Measurements from ENCODE around the gene ZNF391. TPM values are rescaled to one million over a fixed set of nuclear protein-coding genes. Genes with fewer than 3 reads are reported as not detected.

The ZNF391 gene
- total RNA-seq, 1 experiment from 2014 or later = 1.1 TPM

GRCh38 chr6:27448456-27448855 is 59.9 kb downstream of the ZNF391 start:
- H3K79me2 ChIP-seq (ENCODE audit: insufficient read depth, low read length) = no peaks in the 10 kb centered on the region
- no peak overlapping the region for H3K9ac ChIP-seq (ENCODE audit: low read length)
- no peak overlapping the region for H2AFZ ChIP-seq (ENCODE audit: low read depth, low read length, poor library complexity, severe bottlenecking)
- ChIA-PET POLR2A (no interaction called here), RAD21 (ENCODE audit: low non-redundant PET in 1 of 2, low total read pairs in 2 of 2, uncharacterized antibody in 2 of 2, unreplicated experiment in 2 of 2) (no interaction called here), CTCF (no interaction called here)
- no peaks in the 10 kb centered on the region for H4K20me1 ChIP-seq (ENCODE audit: insufficient read depth)
- no peaks in the 10 kb centered on the region for H3K9me2 ChIP-seq (ENCODE audit: insufficient read depth)
- BruUV-seq (replicated peaks) = no TSS peak
- H3K9me3 ChIP-seq (ENCODE audit: control insufficient read depth in 1 of 2, insufficient read depth in 1 of 2, low read depth in 1 of 2, low read length in 2 of 2) = peaks cover 43 to 48% of the 10 kb centered on the region in 2 experiments
- ATAC-seq (no peak), DNase-seq (ENCODE audit: low read depth, low spot score) (no peak)
- TF ChIP-seq EZH2 (IDR thresholded peaks at IDR 0.05) = no peak
- no peak for TF ChIP-seq POLR2A (IDR thresholded peaks at IDR 0.05; ENCODE audit: borderline replicate concordance, extremely low read depth, insufficient read depth, insufficient read length)
- TF ChIP-seq ELF1 (IDR thresholded peaks at IDR 0.05; ENCODE audit: borderline replicate concordance, low read depth) = no peak
- no peak for TF ChIP-seq REST (IDR thresholded peaks at IDR 0.05; ENCODE audit: low read depth)
- TF ChIP-seq EGR1 (IDR thresholded peaks at IDR 0.05; ENCODE audit: low read depth) = no peak
- no peak for TF ChIP-seq JUND (IDR thresholded peaks at IDR 0.05)
- TF ChIP-seq YY1 (IDR thresholded peaks at IDR 0.05; ENCODE audit: extremely low read depth, insufficient replicate concordance, low read depth, low read length) = no peak
- no peak for TF ChIP-seq EZH2phosphoT487 (IDR thresholded peaks at IDR 0.05; ENCODE audit: borderline replicate concordance)
- no peak for TF ChIP-seq CBX3 (IDR thresholded peaks at IDR 0.05; ENCODE audit: low read depth)
- TF ChIP-seq, protein P1, sequence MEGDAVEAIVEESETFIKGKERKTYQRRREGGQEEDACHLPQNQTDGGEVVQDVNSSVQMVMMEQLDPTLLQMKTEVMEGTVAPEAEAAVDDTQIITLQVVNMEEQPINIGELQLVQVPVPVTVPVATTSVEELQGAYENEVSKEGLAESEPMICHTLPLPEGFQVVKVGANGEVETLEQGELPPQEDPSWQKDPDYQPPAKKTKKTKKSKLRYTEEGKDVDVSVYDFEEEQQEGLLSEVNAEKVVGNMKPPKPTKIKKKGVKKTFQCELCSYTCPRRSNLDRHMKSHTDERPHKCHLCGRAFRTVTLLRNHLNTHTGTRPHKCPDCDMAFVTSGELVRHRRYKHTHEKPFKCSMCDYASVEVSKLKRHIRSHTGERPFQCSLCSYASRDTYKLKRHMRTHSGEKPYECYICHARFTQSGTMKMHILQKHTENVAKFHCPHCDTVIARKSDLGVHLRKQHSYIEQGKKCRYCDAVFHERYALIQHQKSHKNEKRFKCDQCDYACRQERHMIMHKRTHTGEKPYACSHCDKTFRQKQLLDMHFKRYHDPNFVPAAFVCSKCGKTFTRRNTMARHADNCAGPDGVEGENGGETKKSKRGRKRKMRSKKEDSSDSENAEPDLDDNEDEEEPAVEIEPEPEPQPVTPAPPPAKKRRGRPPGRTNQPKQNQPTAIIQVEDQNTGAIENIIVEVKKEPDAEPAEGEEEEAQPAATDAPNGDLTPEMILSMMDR (IDR thresholded peaks at IDR 0.05 in 2 of 3, conservative IDR thresholded peaks at IDR 0.05 in 1 of 3; ENCODE audit: borderline replicate concordance in 1 of 3, insufficient read depth in 1 of 3, low read depth in 2 of 3, low read length in 2 of 3) = no peak
- no peak for TF ChIP-seq POLR2AphosphoS5 (IDR thresholded peaks at IDR 0.05; ENCODE audit: low read depth, low read length)
- no peak for TF ChIP-seq RAD21 (IDR thresholded peaks at IDR 0.05; ENCODE audit: low read depth)
- TF ChIP-seq SP1 (IDR thresholded peaks at IDR 0.05; ENCODE audit: low read depth) = no peak
- TF ChIP-seq CEBPB (IDR thresholded peaks at IDR 0.05; ENCODE audit: low read depth) = no peak
- no peak for TF ChIP-seq ATF3 (IDR thresholded peaks at IDR 0.05)
- no peak for TF ChIP-seq SIN3A (IDR thresholded peaks at IDR 0.05; ENCODE audit: low read depth)
- TF ChIP-seq TCF7L2 (IDR thresholded peaks at IDR 0.05; ENCODE audit: borderline replicate concordance, extremely low read depth, insufficient read depth, insufficient read length) = no peak
- TF ChIP-seq SRF (IDR thresholded peaks at IDR 0.05; ENCODE audit: low read depth) = no peak
- no peak for TF ChIP-seq ZNF274 (IDR thresholded peaks at IDR 0.05; ENCODE audit: low read depth, low read length)
- TF ChIP-seq, protein P2, sequence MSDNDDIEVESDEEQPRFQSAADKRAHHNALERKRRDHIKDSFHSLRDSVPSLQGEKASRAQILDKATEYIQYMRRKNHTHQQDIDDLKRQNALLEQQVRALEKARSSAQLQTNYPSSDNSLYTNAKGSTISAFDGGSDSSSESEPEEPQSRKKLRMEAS (IDR thresholded peaks at IDR 0.05) = no peak
- no peaks in the 10 kb centered on the region for H3K27me3 ChIP-seq (ENCODE audit: insufficient read depth, low read length)
- intact Hi-C loops (cut with micrococcal nuclease) = no loop called here
- H3K4me2 ChIP-seq (ENCODE audit: low read length) = no peak overlapping the region
- peaks cover 12 to 39% of the 10 kb centered on the region in 2 experiments for H3K36me3 ChIP-seq (ENCODE audit: control insufficient read depth in 1 of 2, insufficient read depth in 2 of 2, low read length in 2 of 2)
- H3K4me1 ChIP-seq (ENCODE audit: control insufficient read depth in 1 of 2, insufficient read depth in 2 of 2, low read length in 2 of 2) = no peaks in the 10 kb centered on the region
- H3K27ac ChIP-seq (ENCODE audit: low read depth, low read length) = no peak overlapping the region
- H3K4me3 ChIP-seq (replicated peaks in 1 of 2; ENCODE audit: low read depth in 1 of 2, low read length in 2 of 2) = no peak overlapping the region
